ENCODE data around the gene UGT1A4.

DNA sequence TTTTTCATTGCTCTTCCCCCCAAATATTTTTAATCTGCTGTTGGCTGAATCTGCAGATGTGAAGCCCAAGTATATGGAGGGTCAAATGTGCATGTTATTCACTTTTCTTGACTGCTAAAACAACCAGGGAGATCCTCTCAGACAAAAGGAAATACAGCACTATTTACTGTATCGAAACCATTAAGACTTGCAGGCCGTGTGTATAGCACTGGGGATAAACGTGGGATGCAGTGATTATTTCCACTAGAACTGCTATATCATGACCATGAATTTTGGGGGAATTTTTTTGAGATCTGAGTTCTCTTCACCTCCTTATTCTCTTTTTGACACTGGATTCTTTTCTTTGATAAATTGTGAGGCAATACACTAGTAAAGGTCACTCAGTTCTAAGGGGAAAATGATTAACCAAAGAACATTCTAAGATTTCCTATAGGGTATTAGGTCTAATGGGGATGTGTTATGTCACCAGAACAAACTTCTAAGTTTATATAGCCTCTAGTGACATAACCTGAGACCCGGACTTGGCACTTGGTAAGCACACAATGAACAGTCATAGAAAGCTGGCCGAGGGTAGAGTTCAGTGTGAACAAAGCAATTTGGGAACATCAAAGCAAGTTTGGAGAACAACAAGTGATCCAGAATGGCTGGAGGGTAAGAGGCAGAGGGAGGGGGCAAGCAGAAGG is 26.7 kb downstream of the UGT1A4 start:
- TF ChIP-seq EGR1 (IDR thresholded peaks at IDR 0.05) (no peak), EP300 (IDR thresholded peaks at IDR 0.05; ENCODE audit: borderline replicate concordance) (no peak), NFIC (IDR thresholded peaks at IDR 0.05) (no peak)
